ENCODE measurements around the gene CCBE1. TPM values are rescaled to one million over a fixed set of nuclear protein-coding genes. Genes with fewer than 3 reads are reported as not detected.

Gene CCBE1
- polyA plus RNA-seq, 1 of the 3 experiments (the other 2 are of a cell fraction): 5.0 TPM

GRCh38 chr18:59694824-59695223 is 2.4 kb downstream of the CCBE1 start:
- Histone ChIP-seq H4K20me1 (ENCODE audit: insufficient read depth) (no peaks in the 10 kb centered on the region), H3F3A (replicated peaks; ENCODE audit: insufficient read depth) (peaks cover 14% of the 10 kb centered on the region), H3K27ac (ENCODE audit: low read depth in 2 of 2, low read length in 1 of 2) (no peak overlapping the region), H2AFZ (ENCODE audit: low read depth) (no peak overlapping the region), H3K4me1 (ENCODE audit: control insufficient read depth in 1 of 2, insufficient read depth in 2 of 2, low read depth in 1 of 2, low read length in 1 of 2) (peaks cover 3 to 11% of the 10 kb centered on the region in 2 experiments; a peak in 3 of 4 replicates), H3K79me2 (ENCODE audit: insufficient read depth) (peaks cover 8% of the 10 kb centered on the region; the same call in 1 of the 2 replicates), H3K9ac (no peak overlapping the region), H3K9me2 (no peaks in the 10 kb centered on the region), H3K4me3 (ENCODE audit: low read depth in 2 of 2, low read length in 1 of 2) (no peak overlapping the region), H3K9me3 (no peaks in the 10 kb centered on the region), H3K27me3 (ENCODE audit: insufficient read depth) (no peaks in the 10 kb centered on the region), H3K36me3 (replicated peaks in 1 of 2; ENCODE audit: control insufficient read depth in 1 of 2, insufficient read depth in 2 of 2, low read length in 1 of 2) (no peaks in the 10 kb centered on the region), H3K4me2 (no peak overlapping the region)
- WGBS (ENCODE audit: low lambda C conversion rate): 84% methylated on average over 4 of the region's 4 CpGs
- no peak for TF ChIP-seq RXRA (IDR thresholded peaks at IDR 0.05; ENCODE audit: borderline replicate concordance, low read depth)
- TF ChIP-seq, protein P1, sequence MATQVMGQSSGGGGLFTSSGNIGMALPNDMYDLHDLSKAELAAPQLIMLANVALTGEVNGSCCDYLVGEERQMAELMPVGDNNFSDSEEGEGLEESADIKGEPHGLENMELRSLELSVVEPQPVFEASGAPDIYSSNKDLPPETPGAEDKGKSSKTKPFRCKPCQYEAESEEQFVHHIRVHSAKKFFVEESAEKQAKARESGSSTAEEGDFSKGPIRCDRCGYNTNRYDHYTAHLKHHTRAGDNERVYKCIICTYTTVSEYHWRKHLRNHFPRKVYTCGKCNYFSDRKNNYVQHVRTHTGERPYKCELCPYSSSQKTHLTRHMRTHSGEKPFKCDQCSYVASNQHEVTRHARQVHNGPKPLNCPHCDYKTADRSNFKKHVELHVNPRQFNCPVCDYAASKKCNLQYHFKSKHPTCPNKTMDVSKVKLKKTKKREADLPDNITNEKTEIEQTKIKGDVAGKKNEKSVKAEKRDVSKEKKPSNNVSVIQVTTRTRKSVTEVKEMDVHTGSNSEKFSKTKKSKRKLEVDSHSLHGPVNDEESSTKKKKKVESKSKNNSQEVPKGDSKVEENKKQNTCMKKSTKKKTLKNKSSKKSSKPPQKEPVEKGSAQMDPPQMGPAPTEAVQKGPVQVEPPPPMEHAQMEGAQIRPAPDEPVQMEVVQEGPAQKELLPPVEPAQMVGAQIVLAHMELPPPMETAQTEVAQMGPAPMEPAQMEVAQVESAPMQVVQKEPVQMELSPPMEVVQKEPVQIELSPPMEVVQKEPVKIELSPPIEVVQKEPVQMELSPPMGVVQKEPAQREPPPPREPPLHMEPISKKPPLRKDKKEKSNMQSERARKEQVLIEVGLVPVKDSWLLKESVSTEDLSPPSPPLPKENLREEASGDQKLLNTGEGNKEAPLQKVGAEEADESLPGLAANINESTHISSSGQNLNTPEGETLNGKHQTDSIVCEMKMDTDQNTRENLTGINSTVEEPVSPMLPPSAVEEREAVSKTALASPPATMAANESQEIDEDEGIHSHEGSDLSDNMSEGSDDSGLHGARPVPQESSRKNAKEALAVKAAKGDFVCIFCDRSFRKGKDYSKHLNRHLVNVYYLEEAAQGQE (IDR thresholded peaks at IDR 0.05; ENCODE audit: low read depth, low read length): no peak
- TF ChIP-seq FOXJ3 (CRISPR knock-in tag; IDR thresholded peaks at IDR 0.05): no peak
- TF ChIP-seq PBX3 (IDR thresholded peaks at IDR 0.05): no peak
- no peak for TF ChIP-seq TCF12 (IDR thresholded peaks at IDR 0.05)
- no peak for TF ChIP-seq SMC3 (IDR thresholded peaks at IDR 0.05; ENCODE audit: low read depth, low read length)
- no peak for TF ChIP-seq JUND (IDR thresholded peaks at IDR 0.05)
- TF ChIP-seq ELF1 (IDR thresholded peaks at IDR 0.05): no peak
- TF ChIP-seq MEF2A (IDR thresholded peaks at IDR 0.05; ENCODE audit: borderline replicate concordance, low read depth): no peak
- TF ChIP-seq RFX5 (IDR thresholded peaks at IDR 0.05; ENCODE audit: low read length): no peak
- TF ChIP-seq TEAD4 (IDR thresholded peaks at IDR 0.05; ENCODE audit: borderline replicate concordance, insufficient read depth): no peak
- TF ChIP-seq IRF3 (IDR thresholded peaks at IDR 0.05; ENCODE audit: low read depth, low read length): no peak
- TF ChIP-seq, protein P2, sequence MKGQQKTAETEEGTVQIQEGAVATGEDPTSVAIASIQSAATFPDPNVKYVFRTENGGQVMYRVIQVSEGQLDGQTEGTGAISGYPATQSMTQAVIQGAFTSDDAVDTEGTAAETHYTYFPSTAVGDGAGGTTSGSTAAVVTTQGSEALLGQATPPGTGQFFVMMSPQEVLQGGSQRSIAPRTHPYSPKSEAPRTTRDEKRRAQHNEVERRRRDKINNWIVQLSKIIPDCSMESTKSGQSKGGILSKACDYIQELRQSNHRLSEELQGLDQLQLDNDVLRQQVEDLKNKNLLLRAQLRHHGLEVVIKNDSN (IDR thresholded peaks at IDR 0.05; ENCODE audit: borderline replicate concordance, low read depth): no peak
- TF ChIP-seq FOXM1 (IDR thresholded peaks at IDR 0.05; ENCODE audit: low read depth): no peak
- no peak for TF ChIP-seq GABPA (IDR thresholded peaks at IDR 0.05; ENCODE audit: low read depth)
- no peak for TF ChIP-seq EP300 (IDR thresholded peaks at IDR 0.05; ENCODE audit: borderline replicate concordance in 1 of 2, low read depth in 1 of 2, low read length in 1 of 2)
- TF ChIP-seq NRF1 (IDR thresholded peaks at IDR 0.05; ENCODE audit: low read depth, low read length): no peak
- POLR2A ChIA-PET: no interaction called here
- DNase-seq: no peak
- CTCF ChIA-PET: no interaction called here
